PC-9 (cell line): ENCODE data around the gene UBALD2.

Source experiments
- EZH2 ChIP-seq: fragments of 200-600 bp; sonication (generic); IDR thresholded peaks from 2 replicates; pipeline ENCODE4 v1.8.0; 2017; ENCODE audit warnings: antibody characterized with exemption, low read depth
- TF ChIP-seq, protein P1 (sequence below): fragments of 200-600 bp; sonication (generic); conservative IDR thresholded peaks from 2 replicates; pipeline ENCODE4 v1.6.1; 2017; ENCODE audit warnings: mixed run types, antibody characterized with exemption, mild to moderate bottlenecking, moderate library complexity

GRCh38 chr17:76276461-76277299 is 11.5 kb downstream of the UBALD2 start:
- TF ChIP-seq, protein P1, sequence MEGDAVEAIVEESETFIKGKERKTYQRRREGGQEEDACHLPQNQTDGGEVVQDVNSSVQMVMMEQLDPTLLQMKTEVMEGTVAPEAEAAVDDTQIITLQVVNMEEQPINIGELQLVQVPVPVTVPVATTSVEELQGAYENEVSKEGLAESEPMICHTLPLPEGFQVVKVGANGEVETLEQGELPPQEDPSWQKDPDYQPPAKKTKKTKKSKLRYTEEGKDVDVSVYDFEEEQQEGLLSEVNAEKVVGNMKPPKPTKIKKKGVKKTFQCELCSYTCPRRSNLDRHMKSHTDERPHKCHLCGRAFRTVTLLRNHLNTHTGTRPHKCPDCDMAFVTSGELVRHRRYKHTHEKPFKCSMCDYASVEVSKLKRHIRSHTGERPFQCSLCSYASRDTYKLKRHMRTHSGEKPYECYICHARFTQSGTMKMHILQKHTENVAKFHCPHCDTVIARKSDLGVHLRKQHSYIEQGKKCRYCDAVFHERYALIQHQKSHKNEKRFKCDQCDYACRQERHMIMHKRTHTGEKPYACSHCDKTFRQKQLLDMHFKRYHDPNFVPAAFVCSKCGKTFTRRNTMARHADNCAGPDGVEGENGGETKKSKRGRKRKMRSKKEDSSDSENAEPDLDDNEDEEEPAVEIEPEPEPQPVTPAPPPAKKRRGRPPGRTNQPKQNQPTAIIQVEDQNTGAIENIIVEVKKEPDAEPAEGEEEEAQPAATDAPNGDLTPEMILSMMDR = no peak
- TF ChIP-seq EZH2 = no peak
